Lower leg skin (tissue), 3 donors: ENCODE measurements around the gene LOXHD1.

Experiments
- POLR2A ChIP-seq, 2 donors: fragments of 450-650 bp; IDR thresholded peaks; one replicate each; pipeline ENCODE4 v1.6.1; 2016 to 2017; ENCODE audit warnings: antibody characterized with exemption in 2 of 2, mild to moderate bottlenecking in 1 of 2, moderate library complexity in 1 of 2
- TF ChIP-seq, protein P1 (sequence below), 3 donors: fragments of 450-650 bp; IDR thresholded peaks; one replicate each; pipeline ENCODE4 v1.5.1; 2016; ENCODE audit warnings: antibody characterized with exemption in 3 of 3, mild to moderate bottlenecking in 3 of 3, moderate library complexity in 2 of 3

DNA sequence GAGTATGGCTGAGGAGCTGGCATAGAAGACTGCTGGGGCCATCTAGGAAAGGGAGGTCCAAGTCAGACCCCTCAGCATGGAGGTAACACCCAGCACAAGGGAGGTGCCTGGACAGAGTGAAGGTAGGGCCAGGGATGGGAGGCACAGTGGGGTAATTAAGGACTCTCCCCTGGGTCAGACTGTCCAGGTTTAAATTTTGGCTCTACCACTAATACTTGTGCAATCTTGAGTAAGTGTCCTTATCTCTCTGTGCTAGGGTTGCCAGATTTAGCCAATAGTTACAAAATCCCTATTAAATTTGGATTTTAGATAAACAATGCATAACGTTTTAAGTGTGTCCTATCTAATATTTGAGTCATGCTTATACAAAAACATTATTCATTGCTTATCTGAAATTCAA lies 109.5 kb downstream of the LOXHD1 start:
- no peak for TF ChIP-seq POLR2A (IDR thresholded peaks at IDR 0.05)
- TF ChIP-seq, protein P1, sequence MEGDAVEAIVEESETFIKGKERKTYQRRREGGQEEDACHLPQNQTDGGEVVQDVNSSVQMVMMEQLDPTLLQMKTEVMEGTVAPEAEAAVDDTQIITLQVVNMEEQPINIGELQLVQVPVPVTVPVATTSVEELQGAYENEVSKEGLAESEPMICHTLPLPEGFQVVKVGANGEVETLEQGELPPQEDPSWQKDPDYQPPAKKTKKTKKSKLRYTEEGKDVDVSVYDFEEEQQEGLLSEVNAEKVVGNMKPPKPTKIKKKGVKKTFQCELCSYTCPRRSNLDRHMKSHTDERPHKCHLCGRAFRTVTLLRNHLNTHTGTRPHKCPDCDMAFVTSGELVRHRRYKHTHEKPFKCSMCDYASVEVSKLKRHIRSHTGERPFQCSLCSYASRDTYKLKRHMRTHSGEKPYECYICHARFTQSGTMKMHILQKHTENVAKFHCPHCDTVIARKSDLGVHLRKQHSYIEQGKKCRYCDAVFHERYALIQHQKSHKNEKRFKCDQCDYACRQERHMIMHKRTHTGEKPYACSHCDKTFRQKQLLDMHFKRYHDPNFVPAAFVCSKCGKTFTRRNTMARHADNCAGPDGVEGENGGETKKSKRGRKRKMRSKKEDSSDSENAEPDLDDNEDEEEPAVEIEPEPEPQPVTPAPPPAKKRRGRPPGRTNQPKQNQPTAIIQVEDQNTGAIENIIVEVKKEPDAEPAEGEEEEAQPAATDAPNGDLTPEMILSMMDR (IDR thresholded peaks at IDR 0.05): no peak
